ENCODE measurements around the gene NANOGP8. TPM values are rescaled to one million over a fixed set of nuclear protein-coding genes. Genes with fewer than 3 reads are reported as not detected.

Gene NANOGP8
- total RNA-seq, 1 experiment from 2014 or later, result not detected

- H3K4me1 Mint-ChIP-seq (ENCODE audit: low read depth, unreplicated experiment), result no peaks in the 10 kb centered on the region
- Histone ChIP-seq H3K27me3 (replicated peaks; ENCODE audit: control insufficient read depth, insufficient read depth, low read length) (no peaks in the 10 kb centered on the region), H3K9me3 (no peaks in the 10 kb centered on the region), H3K4me3 (ENCODE audit: low read depth, low read length) (no peak overlapping the region), H3K36me3 (ENCODE audit: control insufficient read depth, insufficient read depth, low read length) (no peaks in the 10 kb centered on the region), H3K4me1 (no peaks in the 10 kb centered on the region)
- no peaks in the 10 kb centered on the region for H3K27me3 Mint-ChIP-seq (ENCODE audit: insufficient read depth, unreplicated experiment)
- no peak overlapping the region for H3K4me3 Mint-ChIP-seq (ENCODE audit: unreplicated experiment)
- TF ChIP-seq, protein P1, sequence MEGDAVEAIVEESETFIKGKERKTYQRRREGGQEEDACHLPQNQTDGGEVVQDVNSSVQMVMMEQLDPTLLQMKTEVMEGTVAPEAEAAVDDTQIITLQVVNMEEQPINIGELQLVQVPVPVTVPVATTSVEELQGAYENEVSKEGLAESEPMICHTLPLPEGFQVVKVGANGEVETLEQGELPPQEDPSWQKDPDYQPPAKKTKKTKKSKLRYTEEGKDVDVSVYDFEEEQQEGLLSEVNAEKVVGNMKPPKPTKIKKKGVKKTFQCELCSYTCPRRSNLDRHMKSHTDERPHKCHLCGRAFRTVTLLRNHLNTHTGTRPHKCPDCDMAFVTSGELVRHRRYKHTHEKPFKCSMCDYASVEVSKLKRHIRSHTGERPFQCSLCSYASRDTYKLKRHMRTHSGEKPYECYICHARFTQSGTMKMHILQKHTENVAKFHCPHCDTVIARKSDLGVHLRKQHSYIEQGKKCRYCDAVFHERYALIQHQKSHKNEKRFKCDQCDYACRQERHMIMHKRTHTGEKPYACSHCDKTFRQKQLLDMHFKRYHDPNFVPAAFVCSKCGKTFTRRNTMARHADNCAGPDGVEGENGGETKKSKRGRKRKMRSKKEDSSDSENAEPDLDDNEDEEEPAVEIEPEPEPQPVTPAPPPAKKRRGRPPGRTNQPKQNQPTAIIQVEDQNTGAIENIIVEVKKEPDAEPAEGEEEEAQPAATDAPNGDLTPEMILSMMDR (IDR thresholded peaks at IDR 0.05; ENCODE audit: insufficient read depth in 1 of 2, low read depth in 1 of 2, low read length in 1 of 2, severe bottlenecking in 1 of 2, unreplicated experiment in 1 of 2), result no peak
- H3K9me3 Mint-ChIP-seq (ENCODE audit: unreplicated experiment), result no peaks in the 10 kb centered on the region
- CTCF ChIA-PET, result no interaction called here
- H3K27ac Mint-ChIP-seq (ENCODE audit: unreplicated experiment), result no peak overlapping the region
- no peaks in the 10 kb centered on the region for H3K36me3 Mint-ChIP-seq (ENCODE audit: insufficient read depth, unreplicated experiment)
- no peak for DNase-seq
- POLR2A ChIA-PET, result no interaction called here
- intact Hi-C loops (cut with micrococcal nuclease; ENCODE audit: unreplicated experiment), result no loop called here
- BruUV-seq (replicated peaks), result no TSS peak
Observed at GRCh38 chr15:35102186-35102585, 17.1 kb upstream of the NANOGP8 start.

DNA sequence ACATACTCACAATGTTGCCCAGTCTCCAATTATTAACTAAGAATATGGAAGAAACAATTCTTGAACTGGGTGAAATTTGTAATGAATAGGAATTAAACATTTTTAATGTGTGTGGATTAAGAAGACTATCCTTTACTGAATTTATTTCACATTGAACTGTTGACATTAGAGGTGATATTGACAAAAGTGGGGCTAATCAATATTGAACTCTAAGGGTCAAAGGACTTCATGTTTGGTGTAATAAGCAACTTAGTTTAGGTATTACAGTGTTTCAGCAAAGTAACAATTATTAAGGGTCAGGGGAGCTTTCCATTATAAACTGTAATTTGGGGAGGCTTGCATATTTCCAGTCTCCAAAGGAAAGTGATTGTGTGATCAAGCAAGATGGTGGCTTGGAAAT is 16.2 kb upstream of the NANOGP8 start:
- TF ChIP-seq, protein P1 (IDR thresholded peaks at IDR 0.05; ENCODE audit: insufficient read depth in 1 of 2, low read depth in 1 of 2, low read length in 1 of 2, severe bottlenecking in 1 of 2, unreplicated experiment in 1 of 2), result no peak
- intact Hi-C loops (cut with micrococcal nuclease; ENCODE audit: unreplicated experiment), result no loop called here
- POLR2A ChIA-PET, result no interaction called here

GRCh38 chr15:35098737-35099136 is 13.6 kb upstream of the NANOGP8 start:
- H3K27me3 ChIP-seq (replicated peaks; ENCODE audit: control insufficient read depth, insufficient read depth, low read length), result no peaks in the 10 kb centered on the region
- intact Hi-C loops (cut with micrococcal nuclease; ENCODE audit: unreplicated experiment), result no loop called here

More for the DNA sequence above, 16.2 kb upstream of the NANOGP8 start:
- Histone ChIP-seq H3K9me3 (no peaks in the 10 kb centered on the region), H3K27me3 (replicated peaks; ENCODE audit: control insufficient read depth, insufficient read depth, low read length) (no peaks in the 10 kb centered on the region), H3K36me3 (ENCODE audit: control insufficient read depth, insufficient read depth, low read length) (no peaks in the 10 kb centered on the region), H3K4me3 (ENCODE audit: low read depth, low read length) (no peak overlapping the region), H3K4me1 (no peaks in the 10 kb centered on the region)
- H3K36me3 Mint-ChIP-seq (ENCODE audit: insufficient read depth, unreplicated experiment), result no peaks in the 10 kb centered on the region
- no peak overlapping the region for H3K27ac Mint-ChIP-seq (ENCODE audit: unreplicated experiment)
- no peak overlapping the region for H3K4me3 Mint-ChIP-seq (ENCODE audit: unreplicated experiment)
- no peaks in the 10 kb centered on the region for H3K9me3 Mint-ChIP-seq (ENCODE audit: unreplicated experiment)
- BruUV-seq (replicated peaks), result no TSS peak
- no peaks in the 10 kb centered on the region for H3K4me1 Mint-ChIP-seq (ENCODE audit: low read depth, unreplicated experiment)
- CTCF ChIA-PET, result no interaction called here
- H3K27me3 Mint-ChIP-seq (ENCODE audit: insufficient read depth, unreplicated experiment), result no peaks in the 10 kb centered on the region
- no peak for DNase-seq

More at GRCh38 chr15:35098737-35099136, 13.6 kb upstream of the NANOGP8 start:
- Histone ChIP-seq H3K36me3 (ENCODE audit: control insufficient read depth, insufficient read depth, low read length) (no peaks in the 10 kb centered on the region), H3K4me1 (no peaks in the 10 kb centered on the region), H3K9me3 (no peaks in the 10 kb centered on the region), H3K4me3 (ENCODE audit: low read depth, low read length) (no peak overlapping the region)
- DNase-seq, result no peak
- H3K27me3 Mint-ChIP-seq (ENCODE audit: insufficient read depth, unreplicated experiment), result no peaks in the 10 kb centered on the region
- BruUV-seq (replicated peaks), result no TSS peak
- H3K27ac Mint-ChIP-seq (ENCODE audit: unreplicated experiment), result no peak overlapping the region
- ChIA-PET POLR2A (interaction anchor here (0.6 kb wide), 1 partner anchor 60 kb away, joined by 3 read pairs; no protein-coding TSS in a partner anchor), CTCF (no interaction called here)
- no peaks in the 10 kb centered on the region for H3K4me1 Mint-ChIP-seq (ENCODE audit: low read depth, unreplicated experiment)
- TF ChIP-seq, protein P1 (IDR thresholded peaks at IDR 0.05; ENCODE audit: insufficient read depth in 1 of 2, low read depth in 1 of 2, low read length in 1 of 2, severe bottlenecking in 1 of 2, unreplicated experiment in 1 of 2), result no peak
- no peaks in the 10 kb centered on the region for H3K9me3 Mint-ChIP-seq (ENCODE audit: unreplicated experiment)
- H3K36me3 Mint-ChIP-seq (ENCODE audit: insufficient read depth, unreplicated experiment), result no peaks in the 10 kb centered on the region
- no peak overlapping the region for H3K4me3 Mint-ChIP-seq (ENCODE audit: unreplicated experiment)
